Hepatic stellate cell (primary cell): ENCODE data around the gene TUBAL3.
A peak's percentile ranks its signal among the peaks of the same experiment; 100 is the strongest.

Experiments
- DNase-seq: peaks from one replicate; pipeline ENCODE4 v3.0.0; 2011; ENCODE audit warnings: low spot score

TUBAL3 gene

DNA sequence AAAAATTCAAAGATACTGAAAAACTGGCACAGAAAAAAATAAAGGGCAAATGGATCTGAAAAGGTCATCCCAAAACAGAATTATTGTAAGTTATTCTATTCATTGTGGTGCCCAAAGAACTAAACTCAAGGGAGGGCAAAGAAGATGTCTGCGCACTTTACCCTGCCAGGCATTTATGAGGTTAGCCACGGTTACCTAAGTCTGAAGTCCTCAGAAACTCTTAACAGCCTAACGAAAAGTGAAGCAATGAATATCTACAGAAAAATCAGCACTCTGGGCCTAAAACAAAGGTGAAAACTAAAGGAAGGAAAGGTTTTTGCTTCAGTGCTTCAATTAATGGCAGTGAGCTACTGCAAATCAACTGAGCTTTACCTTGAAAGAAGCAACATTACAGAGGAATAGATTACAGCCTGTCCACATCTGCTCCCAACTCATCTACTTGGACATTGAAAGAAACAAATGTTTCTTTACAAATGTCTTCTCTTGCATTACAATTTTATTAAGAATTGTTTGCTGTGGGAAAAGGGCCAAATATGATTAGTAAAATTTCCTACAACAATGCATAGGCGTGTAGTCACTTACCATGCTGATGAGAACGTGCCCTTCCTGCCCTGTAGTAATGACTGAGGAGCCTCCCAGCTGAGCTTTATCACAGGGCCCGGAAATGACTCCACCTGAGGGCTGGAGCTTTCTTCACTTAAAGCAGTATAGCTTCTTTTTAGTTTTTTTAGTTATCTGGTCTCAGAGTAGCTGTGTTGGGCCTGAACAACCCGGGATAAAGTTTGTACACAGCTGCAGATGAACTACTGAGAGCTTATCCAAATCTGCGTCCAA lies at the start of gene TUBAL3:
Gene TUBAL3 (minus strand): TSS at position 621 of the 834 bp plus-strand sequence. CDS start 36 bp downstream, at position 585.
- DNase-seq = no peak

GRCh38 chr10:5453749-5454489 lies 49.3 kb upstream of the TUBAL3 start:
- DNase-seq = no peak

DNA sequence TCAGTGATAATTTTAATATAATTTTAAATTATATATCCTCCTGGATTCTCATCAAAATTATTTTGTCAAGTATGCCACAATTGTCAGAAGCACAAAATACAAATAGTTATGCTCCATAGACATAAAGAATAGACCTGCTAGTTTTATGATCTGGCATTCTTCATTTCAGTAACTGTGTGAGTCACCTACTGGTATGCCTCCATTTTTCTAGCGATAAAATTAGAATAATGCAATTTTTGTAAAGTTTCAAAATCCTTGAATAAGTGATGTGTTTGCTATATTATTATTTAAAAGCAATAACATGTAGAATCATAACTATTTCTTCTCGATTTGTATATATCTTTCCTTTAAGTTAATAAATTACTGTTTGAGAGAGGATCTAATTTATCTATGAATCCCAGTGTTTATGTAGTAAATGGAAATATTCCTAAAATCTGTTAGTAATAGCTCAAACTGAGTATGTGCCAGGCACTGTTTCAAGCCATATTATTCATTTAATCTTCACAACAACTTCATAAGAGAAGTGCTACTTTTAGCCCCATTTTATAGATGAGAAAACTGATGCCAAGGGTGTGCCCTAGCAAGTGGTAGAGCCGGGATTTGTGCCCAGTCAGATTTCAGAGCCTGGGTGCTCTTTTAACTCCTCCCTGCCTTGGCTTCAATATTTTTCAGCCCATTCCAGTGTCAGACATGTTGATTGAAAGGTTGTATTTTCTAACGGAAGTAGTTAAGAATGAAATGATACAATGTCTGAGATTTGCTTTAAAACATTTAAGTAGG lies 46.2 kb upstream of the TUBAL3 start:
- DNase-seq = no peak

DNA sequence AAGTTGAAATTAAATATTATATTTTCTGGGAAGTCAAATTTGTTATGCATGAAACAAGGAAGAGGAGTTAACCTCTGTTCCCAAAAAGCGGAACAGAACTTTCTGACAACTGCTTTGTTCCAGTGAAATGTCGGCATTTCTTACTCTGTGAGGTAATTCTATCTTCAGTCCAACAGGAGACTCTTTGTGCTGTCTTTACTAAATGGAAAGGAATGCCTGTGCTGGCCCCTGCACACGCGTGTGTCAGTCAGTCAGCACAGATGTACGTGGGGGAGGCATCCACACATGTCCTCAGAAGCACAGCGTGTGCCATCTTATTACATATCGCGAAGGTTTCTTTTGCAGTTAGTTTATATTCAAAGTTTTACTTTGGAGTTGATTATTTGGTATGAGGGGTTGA lies 45.2 kb upstream of the TUBAL3 start:
- peak; percentile 39 for DNase-seq

- DNase-seq = no peak
Measured at GRCh38 chr10:5449227-5449626, 44.6 kb upstream of the TUBAL3 start.

DNA sequence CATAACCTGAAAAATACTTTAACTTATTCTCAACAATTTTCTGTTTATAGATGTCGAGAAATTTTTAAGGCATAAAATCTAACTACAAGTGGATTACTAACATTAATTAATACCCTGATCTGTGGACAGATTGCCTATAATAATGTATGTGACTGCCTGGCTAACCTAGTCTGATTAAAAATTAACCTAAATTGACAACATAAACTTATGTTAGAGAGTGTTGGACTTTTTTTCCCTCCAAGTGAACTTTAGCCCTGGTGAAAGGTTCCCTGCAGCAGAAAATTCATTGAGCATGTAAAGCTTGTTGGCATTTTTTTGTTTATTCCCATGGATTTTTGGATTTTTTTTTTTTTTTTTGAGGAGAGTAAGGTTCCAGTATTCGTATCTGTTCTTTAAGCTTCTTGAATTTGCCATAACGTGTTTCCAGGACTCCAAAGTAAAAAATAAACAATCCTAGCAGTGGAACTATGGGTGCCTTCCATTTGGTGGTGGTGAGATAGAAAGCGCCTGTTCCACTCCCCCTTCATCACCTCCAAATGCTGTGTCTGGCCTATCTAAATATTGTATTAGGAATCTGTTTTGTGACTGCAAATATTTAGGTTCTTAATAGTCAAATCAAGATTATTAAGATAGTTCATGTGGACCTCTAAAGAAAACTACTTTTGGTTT lies 43.8 kb upstream of the TUBAL3 start:
- no peak for DNase-seq

DNA sequence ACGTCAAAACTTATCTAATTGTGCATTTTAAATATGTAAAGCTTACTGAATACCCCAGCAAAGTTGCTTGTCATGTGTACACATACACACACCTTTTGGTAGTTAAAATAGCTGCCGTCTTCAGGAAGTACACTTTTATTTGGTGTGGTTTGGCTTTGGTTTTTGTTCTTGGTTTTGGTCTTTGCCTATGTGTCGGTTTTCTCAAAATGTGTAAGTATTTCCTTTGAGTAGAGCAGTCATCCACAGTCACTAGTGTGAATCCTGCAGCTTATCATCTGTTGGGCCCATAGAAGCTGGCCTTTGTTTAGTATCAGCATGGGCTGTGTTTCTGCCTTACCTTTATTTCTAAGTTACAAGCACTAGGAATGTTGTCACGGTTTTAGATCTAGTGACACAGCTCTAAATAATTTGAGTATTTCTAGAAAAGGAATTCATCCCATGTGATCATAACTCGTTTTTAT lies 43.0 kb upstream of the TUBAL3 start:
- no peak for DNase-seq

- no peak for DNase-seq
Measured at GRCh38 chr10:5447056-5447455, 42.4 kb upstream of the TUBAL3 start.

- peak; percentile 71 for DNase-seq
Measured at GRCh38 chr10:5446390-5446926, 41.8 kb upstream of the TUBAL3 start.

DNA sequence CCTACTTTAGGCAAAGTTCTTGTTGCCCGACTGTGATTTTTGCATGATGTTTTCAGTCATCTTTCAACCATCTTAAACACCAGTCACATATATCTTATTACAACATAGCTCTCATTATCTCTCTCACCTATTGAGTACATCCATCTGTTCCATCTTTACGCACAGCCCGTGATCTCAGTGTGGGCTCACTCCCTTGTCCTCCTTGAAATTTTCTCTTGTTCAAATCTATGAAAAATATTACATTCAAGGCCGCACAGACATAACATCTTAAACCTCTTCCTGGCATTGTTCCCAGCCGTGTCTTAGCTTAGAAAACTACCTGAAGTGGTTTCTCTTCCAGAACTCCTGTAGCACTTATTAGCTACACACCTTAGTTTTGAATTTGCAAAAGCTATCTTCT lies 40.4 kb upstream of the TUBAL3 start:
- no peak for DNase-seq

DNA sequence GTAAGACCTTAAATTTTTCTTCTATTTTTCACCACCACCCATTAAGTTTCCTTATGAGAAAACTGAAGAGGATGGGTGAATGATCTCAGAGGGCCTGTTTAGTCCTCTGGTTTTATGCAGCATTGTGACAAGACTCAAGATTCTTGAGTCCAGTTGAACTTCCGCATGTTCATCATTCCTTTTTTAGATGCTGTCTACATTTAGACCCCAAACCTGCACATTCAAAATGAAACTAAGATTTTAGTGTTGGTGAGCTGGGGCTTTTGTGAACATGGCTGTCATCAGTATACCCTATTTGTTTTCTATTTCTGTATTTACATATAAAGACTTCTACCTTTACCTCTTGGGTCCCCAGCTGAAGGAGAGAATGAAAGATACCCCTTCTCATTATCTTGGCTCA lies 38.8 kb upstream of the TUBAL3 start:
- no peak for DNase-seq

- DNase-seq = no peak
Measured at GRCh38 chr10:5442990-5443370, 38.4 kb upstream of the TUBAL3 start.

DNA sequence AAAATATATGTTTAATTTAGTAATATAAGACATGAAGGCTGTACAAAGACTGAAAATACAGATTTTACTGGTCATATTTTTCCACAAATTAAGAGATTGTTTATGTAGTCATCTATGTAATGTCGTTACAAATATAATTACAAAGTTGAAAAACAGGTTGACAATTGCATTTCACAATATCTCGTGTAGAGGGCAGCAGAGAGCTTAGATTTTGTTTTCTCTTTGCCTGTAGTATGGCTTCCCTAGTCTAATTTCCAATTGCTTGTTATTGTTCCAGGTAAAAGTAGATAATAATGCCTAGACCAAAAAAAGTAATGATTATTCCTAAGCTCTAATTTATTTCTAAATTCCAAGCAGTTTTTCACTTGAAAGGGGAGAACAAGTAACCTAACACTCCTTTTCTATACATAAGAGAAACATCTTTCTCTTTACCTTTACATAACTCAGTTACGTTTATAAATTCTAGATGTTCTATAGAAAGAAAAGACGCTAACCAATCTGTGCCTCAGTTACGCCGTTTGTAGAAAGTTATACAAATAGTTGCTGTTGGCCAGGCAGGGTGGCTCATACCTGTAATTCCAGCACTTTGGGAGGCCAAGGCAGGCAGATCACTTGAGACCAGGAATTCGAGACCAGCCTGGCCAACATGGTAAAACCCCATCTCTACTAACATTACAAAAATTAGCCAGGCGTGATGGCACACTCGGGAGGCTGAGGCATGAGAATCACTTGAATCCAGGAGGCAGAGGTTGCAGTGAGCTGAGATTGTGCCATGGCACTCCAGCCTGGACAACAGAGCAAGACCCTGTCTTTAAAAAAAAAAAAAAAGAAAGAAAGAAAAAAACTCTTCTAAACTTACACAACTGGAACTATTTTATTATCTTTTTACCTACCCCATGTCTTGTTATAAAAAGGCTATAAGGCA lies 37.7 kb upstream of the TUBAL3 start:
- DNase-seq = peak; percentile 14

DNA sequence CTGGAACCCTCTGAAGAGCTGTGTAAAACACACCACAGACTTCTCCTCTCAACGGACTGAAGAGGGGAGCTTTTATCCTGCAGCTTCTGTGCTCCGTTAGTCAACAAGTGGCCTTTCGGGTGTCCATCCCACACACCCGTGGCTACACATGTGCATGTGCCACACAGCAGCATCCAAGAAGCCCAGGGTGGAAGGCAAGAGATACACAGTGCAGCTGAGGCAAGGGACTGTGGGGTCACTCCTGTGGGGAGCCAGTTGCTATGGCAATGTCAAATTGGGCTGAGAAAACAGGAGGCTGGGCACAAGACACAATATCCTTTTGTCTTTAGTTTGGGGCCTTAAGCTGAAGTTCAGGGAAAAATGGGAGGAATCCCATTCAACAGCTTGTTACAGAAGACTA lies 36.5 kb upstream of the TUBAL3 start:
- no peak for DNase-seq

- DNase-seq = no peak
Measured at GRCh38 chr10:5440206-5440605, 35.6 kb upstream of the TUBAL3 start.

- DNase-seq = no peak
Measured at GRCh38 chr10:5435328-5435727, 30.7 kb upstream of the TUBAL3 start.

DNA sequence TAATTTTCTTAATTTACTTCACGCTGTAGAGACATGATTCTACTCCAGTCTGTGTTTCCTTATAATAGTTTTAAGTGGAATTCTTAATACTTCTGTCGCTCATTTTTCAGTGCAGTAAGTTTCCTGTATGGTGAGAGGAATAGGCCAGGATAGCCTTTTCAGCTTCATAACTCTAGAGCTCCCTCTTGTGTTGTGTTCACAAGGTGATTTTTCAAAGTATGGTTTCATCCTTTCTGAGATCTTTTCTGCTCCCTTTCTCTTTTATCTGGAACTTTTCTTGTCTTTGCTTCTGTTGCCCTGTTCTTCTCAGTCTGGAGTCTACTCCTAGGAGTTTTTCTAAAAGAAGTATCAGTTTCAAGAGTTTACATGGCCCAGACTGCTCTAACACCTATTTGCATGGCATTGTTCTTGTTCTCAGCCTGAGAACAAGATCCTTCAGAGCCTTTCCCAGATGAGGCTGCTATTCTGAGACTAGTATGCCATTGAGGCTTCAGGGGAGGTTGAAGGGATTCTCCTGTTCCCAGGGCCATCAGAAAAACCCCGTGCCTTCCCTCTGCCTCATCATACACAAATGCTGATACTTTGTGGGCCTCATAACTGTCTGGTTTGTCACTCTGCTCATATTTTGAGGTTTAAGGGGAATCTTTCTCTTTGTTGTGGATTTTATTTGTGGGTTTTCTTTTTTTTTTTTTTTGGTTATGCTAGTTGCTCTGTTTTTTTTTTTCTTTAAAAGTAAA lies 29.6 kb upstream of the TUBAL3 start:
- peak; percentile 41 for DNase-seq

GRCh38 chr10:5433182-5433581 lies 28.6 kb upstream of the TUBAL3 start:
- no peak for DNase-seq

DNA sequence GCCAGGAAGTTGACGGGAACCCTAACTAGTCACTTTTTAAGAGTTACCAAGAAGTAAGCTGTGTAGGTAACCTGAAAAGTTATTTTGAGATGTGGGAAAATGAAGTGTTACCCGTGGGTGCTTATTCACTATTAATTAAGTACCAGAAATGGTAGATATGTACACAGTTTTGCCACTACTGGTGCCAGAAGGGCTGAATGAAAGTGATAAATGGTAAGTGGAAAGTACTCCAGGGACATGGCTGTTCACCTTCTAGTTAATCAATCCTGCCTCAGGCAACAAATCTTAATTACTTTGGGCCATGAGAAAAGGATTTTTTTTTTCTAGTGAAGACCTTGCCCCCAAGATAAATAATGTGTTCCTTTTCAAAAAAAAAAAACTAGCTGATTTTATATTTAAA lies 23.5 kb upstream of the TUBAL3 start:
- no peak for DNase-seq

DNA sequence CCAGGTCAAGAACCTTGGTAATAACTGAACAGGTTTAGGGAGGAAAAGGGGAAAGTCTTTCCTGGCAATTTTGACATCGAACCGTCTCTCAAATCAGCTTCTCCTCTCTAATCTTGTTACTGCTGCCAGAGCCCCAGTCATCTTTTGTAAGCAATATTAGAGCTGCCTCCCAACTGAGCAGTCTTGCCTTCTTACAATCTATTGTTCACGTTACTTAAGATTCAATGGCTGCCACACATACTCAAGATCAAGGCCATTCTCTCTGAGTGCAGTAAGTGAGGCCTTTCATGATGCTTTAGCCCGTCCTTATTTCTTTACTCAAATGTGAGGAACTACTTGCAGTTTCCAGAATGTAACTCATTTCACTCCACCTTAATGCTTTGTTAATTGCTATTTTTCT lies 20.1 kb upstream of the TUBAL3 start:
- no peak for DNase-seq
